ENCODE data around the gene TOP3B. TPM values are rescaled to one million over a fixed set of nuclear protein-coding genes. Genes with fewer than 3 reads are reported as not detected.

Gene TOP3B
- total RNA-seq: 10.4 TPM
- long read RNA-seq, partial matches to known transcripts: 2 of 6 reads
- long read RNA-seq, other reads (novel, unspliced or antisense): 2 of 6 reads

GRCh38 chr22:21982338-21982965 lies at the start of gene TOP3B:
TOP3B (minus strand) TSS chr22:21982787; CDS start chr22:21975709, 7,078 bp downstream.
- intact Hi-C loops (cut with DNase I): no loop called here
- peak; percentile 90 for DNase-seq (ENCODE audit: missing footprints)
- ATAC-seq: peak; percentile 91

GRCh38 chr22:22031183-22031945 lies 48.8 kb upstream of the TOP3B start:
- ATAC-seq: no peak
- intact Hi-C loops (cut with DNase I): no loop called here
- DNase-seq (ENCODE audit: missing footprints): no peak

GRCh38 chr22:22030493-22031182 lies 48.1 kb upstream of the TOP3B start:
- intact Hi-C loops (cut with DNase I): no loop called here
- no peak for DNase-seq (ENCODE audit: missing footprints)
- ATAC-seq: peak; percentile 64

GRCh38 chr22:22027955-22028354 lies 45.4 kb upstream of the TOP3B start:
- ATAC-seq: no peak
- DNase-seq (ENCODE audit: missing footprints): no peak
- intact Hi-C loops (cut with DNase I): no loop called here

GRCh38 chr22:22026157-22026831 lies 43.7 kb upstream of the TOP3B start:
- intact Hi-C loops (cut with DNase I): no loop called here
- no peak for ATAC-seq

GRCh38 chr22:22025320-22026156 lies 43.0 kb upstream of the TOP3B start:
- DNase-seq (ENCODE audit: missing footprints): no peak
- intact Hi-C loops (cut with DNase I): no loop called here
- no peak for ATAC-seq

More at GRCh38 chr22:22026157-22026831, 43.7 kb upstream of the TOP3B start:
- DNase-seq (ENCODE audit: missing footprints): no peak

GRCh38 chr22:22024440-22024839 lies 41.9 kb upstream of the TOP3B start:
- DNase-seq (ENCODE audit: missing footprints): no peak
- ATAC-seq: no peak
- intact Hi-C loops (cut with DNase I): no loop called here

- intact Hi-C loops (cut with DNase I): no loop called here
- DNase-seq (ENCODE audit: missing footprints) (no peak), ATAC-seq (no peak)
These were observed 41.1 kb upstream of the TOP3B start for GRCh38 chr22:22023581-22024137.

GRCh38 chr22:22022947-22023534 lies 40.5 kb upstream of the TOP3B start:
- ATAC-seq (no peak), DNase-seq (ENCODE audit: missing footprints) (no peak)
- intact Hi-C loops (cut with DNase I): no loop called here

- ATAC-seq: no peak
- intact Hi-C loops (cut with DNase I): no loop called here
- peak; percentile 68 for DNase-seq (ENCODE audit: missing footprints)
These were observed 39.8 kb upstream of the TOP3B start for GRCh38 chr22:22022255-22022840.

- intact Hi-C loops (cut with DNase I): no loop called here
These were observed 38.7 kb upstream of the TOP3B start for GRCh38 chr22:22021162-22021750.

GRCh38 chr22:22020425-22020852 lies 37.9 kb upstream of the TOP3B start:
- intact Hi-C loops (cut with DNase I): no loop called here
- ATAC-seq: no peak
- DNase-seq (ENCODE audit: missing footprints): no peak

More at GRCh38 chr22:22021162-22021750, 38.7 kb upstream of the TOP3B start:
- DNase-seq (ENCODE audit: missing footprints) (no peak), ATAC-seq (no peak)

- intact Hi-C loops (cut with DNase I): no loop called here
- no peak for ATAC-seq
- DNase-seq (ENCODE audit: missing footprints): no peak
These were observed 37.3 kb upstream of the TOP3B start for GRCh38 chr22:22019659-22020424.

- ATAC-seq (no peak), DNase-seq (ENCODE audit: missing footprints) (no peak)
- intact Hi-C loops (cut with DNase I): no loop called here
These were observed 36.5 kb upstream of the TOP3B start for GRCh38 chr22:22018825-22019658.

- intact Hi-C loops (cut with DNase I): no loop called here
- ATAC-seq: no peak
These were observed 33.0 kb upstream of the TOP3B start for GRCh38 chr22:22015631-22016030.

More at GRCh38 chr22:22015631-22016030, 33.0 kb upstream of the TOP3B start:
- no peak for DNase-seq (ENCODE audit: missing footprints)

Data from Right ventricle myocardium inferior (tissue), 1 donor.